Measurements from ENCODE around the gene CA11.
A peak's percentile ranks its signal among the peaks of the same experiment; 100 is the strongest.
"Not testable (repeated sequence)": the region's sequence is repeated elsewhere in the genome, so short reads cannot be mapped to it uniquely, and the experiment has no call there.

Gene CA11

GRCh38 chr19:48669903-48670668, 24.1 kb upstream of the CA11 start:
- DNase-seq (ENCODE audit: low read depth), result no peak

DNA sequence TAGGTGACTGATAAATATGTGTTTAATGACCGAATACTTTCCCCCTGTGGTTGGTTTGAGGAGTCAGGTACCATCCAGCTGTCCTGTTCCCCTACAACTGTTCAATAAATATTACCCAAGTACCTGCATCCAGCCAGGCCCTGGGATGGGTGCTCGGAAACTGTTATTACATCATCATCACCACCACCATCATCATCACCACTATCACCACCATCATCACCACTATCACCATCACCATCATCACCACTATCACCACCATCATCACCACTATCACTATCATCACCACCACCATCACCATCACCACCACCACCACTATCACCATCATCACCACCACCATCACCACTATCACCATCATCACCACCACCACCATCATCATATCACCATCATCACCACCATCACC, 22.8 kb upstream of the CA11 start:
- DNase-seq (ENCODE audit: low read depth), result no peak

- DNase-seq (ENCODE audit: low read depth), result no peak
Measured at GRCh38 chr19:48668332-48668731, 22.3 kb upstream of the CA11 start.

DNA sequence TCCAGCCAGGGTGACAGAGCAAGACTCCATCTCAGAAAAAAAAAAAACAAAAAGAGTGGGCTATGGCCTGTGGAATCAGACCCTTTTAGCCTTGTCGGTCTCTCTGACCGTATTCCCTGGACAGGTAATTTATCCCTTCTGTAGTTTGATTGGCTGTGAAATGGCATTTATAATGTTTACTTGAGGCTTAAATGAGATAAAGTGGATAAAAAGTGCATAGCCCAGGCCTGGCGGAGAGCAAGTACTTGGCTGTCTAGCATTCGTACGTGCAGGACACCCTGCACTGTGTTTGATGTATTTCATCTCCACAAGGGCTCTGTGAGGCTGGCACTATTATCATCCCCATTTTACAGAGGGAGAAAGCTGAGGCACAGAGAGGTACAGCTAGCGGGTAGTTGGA, 19.8 kb upstream of the CA11 start:
- no peak for DNase-seq (ENCODE audit: low read depth)

GRCh38 chr19:48664476-48664875, 18.5 kb upstream of the CA11 start:
- DNase-seq (ENCODE audit: low read depth), result no peak

DNA sequence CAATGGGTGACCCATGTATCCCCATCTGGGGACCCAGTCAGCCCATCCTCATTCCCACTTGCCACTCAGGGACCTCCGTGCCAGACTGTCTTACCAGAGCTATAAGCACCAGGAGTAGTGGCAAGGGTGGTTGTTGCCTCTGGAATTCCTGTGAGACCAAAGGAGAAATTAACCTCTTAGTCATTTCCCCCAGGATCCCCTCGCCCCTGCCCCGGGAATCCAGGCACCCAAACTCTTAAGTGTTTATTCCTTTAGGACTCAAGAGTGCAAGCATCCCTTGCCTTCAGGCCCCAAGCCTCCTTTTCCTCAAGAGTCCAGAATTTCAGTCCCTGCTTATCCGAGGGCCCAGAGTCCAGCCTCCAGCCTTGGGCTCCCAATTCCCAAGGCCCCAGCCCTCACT, 17.7 kb upstream of the CA11 start:
- DNase-seq (ENCODE audit: low read depth), result no peak

GRCh38 chr19:48661711-48662090, 15.7 kb upstream of the CA11 start:
- DNase-seq (ENCODE audit: low read depth), result no peak

- DNase-seq (ENCODE audit: low read depth), result peak; percentile 62
Measured at GRCh38 chr19:48660852-48661710, 15.1 kb upstream of the CA11 start.

DNA sequence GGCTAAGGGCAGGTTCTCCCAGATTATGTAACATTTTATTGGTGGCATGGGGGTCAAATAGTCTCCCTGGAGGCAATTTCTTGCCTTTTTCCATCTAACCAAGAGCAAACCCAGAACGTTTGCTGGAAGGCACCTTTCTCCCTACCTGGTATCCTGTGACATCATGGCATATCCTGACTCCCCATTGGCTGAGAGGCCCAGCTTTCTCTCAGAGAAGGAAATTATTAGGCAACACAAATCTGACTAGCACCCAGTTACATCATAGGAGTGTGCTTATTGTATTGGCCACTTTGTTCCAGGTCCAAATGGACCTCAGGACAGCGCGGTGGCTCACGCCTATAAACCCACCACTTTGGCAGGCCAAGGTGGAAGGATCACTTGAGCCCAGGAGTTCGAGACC, 13.8 kb upstream of the CA11 start:
- DNase-seq (ENCODE audit: low read depth), result no peak

DNA sequence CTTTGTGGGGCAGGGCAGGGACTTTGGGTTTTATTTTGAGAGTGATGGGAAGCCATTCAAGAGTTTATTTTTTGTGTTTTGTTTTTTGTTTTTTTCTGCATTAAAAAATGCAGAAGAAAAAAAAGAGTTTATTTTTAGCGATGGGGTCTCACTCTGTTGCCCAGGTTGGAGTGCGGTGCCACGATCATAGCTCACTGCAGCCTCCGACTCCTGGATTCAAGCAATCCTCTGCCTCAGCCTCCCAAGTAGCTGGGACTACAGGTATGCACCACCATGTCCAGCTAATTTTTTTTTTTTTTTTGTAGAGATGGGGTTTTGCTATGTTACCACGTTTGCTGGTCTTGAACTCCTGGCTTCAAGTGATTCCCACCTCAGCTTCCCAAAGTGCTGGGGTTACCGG, 12.5 kb upstream of the CA11 start:
- no peak for DNase-seq (ENCODE audit: low read depth)

DNA sequence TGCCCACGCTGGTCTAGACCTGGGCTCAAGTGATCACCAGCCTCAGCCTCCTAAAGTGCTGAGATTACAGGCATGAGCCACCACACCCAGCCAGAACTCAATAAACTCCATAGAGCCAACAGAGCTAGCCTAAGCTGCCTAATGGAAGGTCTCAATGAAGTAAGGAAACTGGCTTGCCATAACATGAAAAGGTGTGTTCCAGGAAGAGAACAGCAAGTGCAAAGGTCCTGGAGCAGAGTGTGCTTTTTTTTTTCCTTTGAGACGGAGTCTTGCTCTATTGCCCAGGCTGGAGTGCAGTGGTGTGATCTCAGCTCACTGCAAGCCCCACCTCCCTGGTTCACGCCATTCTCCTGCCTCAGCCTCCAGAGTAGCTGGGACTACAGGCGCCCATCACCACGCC, 11.8 kb upstream of the CA11 start:
- DNase-seq (ENCODE audit: low read depth), result not testable (repeated sequence)

- no peak for DNase-seq (ENCODE audit: low read depth)
Measured at GRCh38 chr19:48656840-48657474, 11.0 kb upstream of the CA11 start.

- DNase-seq (ENCODE audit: low read depth), result no peak
Measured at GRCh38 chr19:48654299-48655059, 8.5 kb upstream of the CA11 start.

GRCh38 chr19:48651683-48652048, 5.7 kb upstream of the CA11 start:
- DNase-seq (ENCODE audit: low read depth), result no peak

GRCh38 chr19:48650974-48651682, 5.1 kb upstream of the CA11 start:
- no peak for DNase-seq (ENCODE audit: low read depth)

DNA sequence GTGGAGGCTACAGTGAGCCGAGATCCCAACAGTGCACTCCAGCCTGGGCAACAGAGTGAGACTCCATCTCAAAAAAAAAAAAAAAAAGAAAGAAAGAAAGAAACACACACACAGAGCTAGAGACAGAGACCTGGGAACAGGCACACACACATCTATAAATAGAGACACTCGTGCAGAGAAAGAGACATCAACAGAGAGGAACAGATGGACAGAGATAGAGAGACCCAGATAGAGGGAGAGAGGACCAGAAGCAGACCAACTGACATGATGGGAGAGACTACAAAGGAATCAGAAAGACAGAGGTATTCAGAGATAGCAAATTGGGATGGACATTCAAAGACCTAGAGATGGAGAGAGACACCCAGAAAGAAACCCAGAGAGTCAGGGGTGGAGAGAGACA, 2.1 kb upstream of the CA11 start:
- DNase-seq (ENCODE audit: low read depth), result no peak

DNA sequence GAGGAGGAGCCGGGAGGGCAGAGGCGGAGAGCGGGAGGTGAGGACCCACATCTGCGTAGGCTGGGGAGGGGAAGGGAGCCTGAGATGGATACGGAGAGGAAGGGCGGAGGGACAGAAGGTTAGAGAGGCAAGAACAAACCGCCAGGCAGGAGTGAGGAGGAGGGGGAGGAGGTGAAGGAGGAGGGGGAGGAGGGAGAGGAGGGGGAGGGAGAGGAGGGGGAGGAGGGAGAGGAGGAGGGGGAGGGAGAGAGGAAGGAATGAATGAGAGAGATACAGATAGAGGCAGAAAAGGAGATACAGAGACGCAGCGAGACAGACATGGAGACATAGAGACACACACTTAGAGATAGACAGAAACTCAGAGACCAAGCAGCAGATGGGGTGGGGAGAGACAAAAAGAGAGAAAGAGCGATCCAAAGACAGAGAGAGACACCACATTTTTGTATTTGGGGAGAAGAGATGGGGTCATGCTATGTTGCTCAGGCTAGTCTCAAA, 782 bp upstream of the CA11 start:
- DNase-seq (ENCODE audit: low read depth), result no peak

DNA sequence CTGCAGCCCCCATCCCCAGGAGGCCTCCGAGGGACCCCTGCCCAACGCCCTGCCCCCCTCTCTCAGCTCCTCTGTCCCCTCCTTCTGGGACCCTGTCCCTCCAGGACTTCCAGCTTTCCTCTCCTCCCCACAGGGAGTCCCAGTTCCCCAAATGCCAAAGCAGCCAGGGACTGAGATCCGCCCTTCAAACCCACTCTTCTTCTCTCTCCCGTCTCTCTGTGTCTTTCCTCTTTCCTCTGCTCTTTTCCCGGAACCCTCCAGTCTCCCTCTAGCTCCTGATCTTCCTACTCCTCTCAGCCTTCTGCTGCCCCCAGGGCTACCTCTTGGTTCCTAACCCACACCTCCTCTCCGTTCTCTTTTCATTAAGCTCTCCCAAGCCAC, 377 bp downstream of the CA11 start:
- no peak for DNase-seq (ENCODE audit: low read depth)

DNA sequence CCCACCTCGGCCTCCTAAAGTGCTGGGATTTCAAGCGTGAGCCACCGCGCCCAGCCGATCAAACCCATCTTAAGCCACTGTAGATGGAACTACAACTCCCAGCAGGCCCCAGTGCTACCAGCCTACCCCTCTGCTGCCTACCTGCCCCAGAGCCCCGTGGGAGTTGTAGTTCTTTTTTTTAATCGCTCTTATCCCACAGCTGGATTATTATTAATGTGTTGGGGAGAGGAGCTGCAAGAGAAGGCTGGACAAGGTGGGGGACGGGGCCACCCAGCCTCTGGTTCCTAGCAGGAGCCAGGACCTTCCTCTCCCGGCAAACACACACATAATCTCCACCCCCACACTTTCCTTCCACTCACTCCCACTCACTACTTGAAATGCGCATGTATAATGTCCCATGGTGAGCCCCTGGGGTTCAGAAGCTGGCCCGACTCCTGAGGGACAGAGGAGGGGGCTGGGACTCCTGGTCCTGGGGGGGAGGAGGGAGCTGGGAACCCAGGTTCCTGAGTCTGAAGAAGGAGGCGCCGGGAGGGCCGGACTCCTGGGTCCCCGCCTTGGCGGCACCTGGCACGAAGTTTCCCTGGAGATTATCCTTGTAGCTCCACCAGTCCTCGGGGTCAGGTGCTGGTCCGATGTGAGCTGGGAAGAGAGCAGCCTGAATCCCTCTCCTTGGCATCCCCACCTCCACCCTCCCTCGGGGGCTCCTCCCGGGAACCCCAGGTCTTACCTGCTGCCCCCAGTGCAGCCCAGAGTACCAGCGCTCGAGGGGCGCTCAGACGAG, 958 bp downstream of the CA11 start:
- peak; percentile 59 for DNase-seq (ENCODE audit: low read depth)

GRCh38 chr19:48644355-48644754, 1.6 kb downstream of the CA11 start:
- no peak for DNase-seq (ENCODE audit: low read depth)

GRCh38 chr19:48642862-48643261, 3.1 kb downstream of the CA11 start:
- no peak for DNase-seq (ENCODE audit: low read depth)

Data from stimulated activated CD8-positive, alpha-beta memory T cell treated with anti-CD3 and anti-CD28 coated beads, Interleukin-12 subunit alpha, Interleukin-12 subunit beta, amount 100 ng/mL, for 1 hour (primary cell).